Type B pancreatic cell (in vitro differentiated cells): ENCODE results near the gene CDRT4. TPM values are rescaled to one million over a fixed set of nuclear protein-coding genes. Genes with fewer than 3 reads are reported as not detected.

Source experiments
- DNase-seq: peaks from one replicate; pipeline ENCODE4 v3.0.0; 2021; ENCODE audit warnings: mixed read lengths; ENCODE audit not compliant: unreplicated experiment; ENCODE audit errors: extremely low spot score
- H3K27ac Mint-ChIP-seq: 2 replicates; pipeline ENCODE4 v1.8.0; 2021; ENCODE audit warnings: mild to moderate bottlenecking, mixed read lengths
- H3K27me3 Mint-ChIP-seq: 2 replicates; pipeline ENCODE4 v1.8.0; 2021; ENCODE audit warnings: mixed read lengths
- H3K36me3 Mint-ChIP-seq: 2 replicates; pipeline ENCODE4 v1.8.0; 2021; ENCODE audit warnings: mixed read lengths
- H3K4me1 Mint-ChIP-seq: one replicate; pipeline ENCODE4 v1.8.0; 2021; ENCODE audit warnings: mixed read lengths; ENCODE audit not compliant: unreplicated experiment
- H3K4me3 Mint-ChIP-seq: 2 replicates; pipeline ENCODE4 v1.8.0; 2021; ENCODE audit warnings: mild to moderate bottlenecking, mixed read lengths
- H3K9me3 Mint-ChIP-seq: 2 replicates; pipeline ENCODE4 v1.8.0; 2021; ENCODE audit warnings: mixed read lengths
- total RNA-seq: library from RNA; stranded (reverse); gene quantifications from 2 replicates; pipeline ENCODE4 v1.2.1, GENCODE V29; 2021; ENCODE audit warnings: low replicate concordance
- TF ChIP-seq, protein P1 (sequence below): fragments of 200-600 bp; sonication (generic); conservative IDR thresholded peaks from 2 replicates; pipeline ENCODE4 v1.5.0; 2021; ENCODE audit warnings: antibody characterized with exemption, mild to moderate bottlenecking

CDRT4 gene
- total RNA-seq, 1 donor from 2014 or later = 12.9 TPM

- Mint-ChIP-seq H3K9me3 (no peaks in the 10 kb centered on the region), H3K36me3 (peaks cover 34% of the 10 kb centered on the region), H3K4me1 (peaks cover 15% of the 10 kb centered on the region), H3K27me3 (no peaks in the 10 kb centered on the region), H3K27ac (no peak overlapping the region), H3K4me3 (no peak overlapping the region)
- no peak for DNase-seq
- TF ChIP-seq, protein P1, sequence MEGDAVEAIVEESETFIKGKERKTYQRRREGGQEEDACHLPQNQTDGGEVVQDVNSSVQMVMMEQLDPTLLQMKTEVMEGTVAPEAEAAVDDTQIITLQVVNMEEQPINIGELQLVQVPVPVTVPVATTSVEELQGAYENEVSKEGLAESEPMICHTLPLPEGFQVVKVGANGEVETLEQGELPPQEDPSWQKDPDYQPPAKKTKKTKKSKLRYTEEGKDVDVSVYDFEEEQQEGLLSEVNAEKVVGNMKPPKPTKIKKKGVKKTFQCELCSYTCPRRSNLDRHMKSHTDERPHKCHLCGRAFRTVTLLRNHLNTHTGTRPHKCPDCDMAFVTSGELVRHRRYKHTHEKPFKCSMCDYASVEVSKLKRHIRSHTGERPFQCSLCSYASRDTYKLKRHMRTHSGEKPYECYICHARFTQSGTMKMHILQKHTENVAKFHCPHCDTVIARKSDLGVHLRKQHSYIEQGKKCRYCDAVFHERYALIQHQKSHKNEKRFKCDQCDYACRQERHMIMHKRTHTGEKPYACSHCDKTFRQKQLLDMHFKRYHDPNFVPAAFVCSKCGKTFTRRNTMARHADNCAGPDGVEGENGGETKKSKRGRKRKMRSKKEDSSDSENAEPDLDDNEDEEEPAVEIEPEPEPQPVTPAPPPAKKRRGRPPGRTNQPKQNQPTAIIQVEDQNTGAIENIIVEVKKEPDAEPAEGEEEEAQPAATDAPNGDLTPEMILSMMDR = no peak
Observed at GRCh38 chr17:15456496-15456895, 10.9 kb downstream of the CDRT4 start.

DNA sequence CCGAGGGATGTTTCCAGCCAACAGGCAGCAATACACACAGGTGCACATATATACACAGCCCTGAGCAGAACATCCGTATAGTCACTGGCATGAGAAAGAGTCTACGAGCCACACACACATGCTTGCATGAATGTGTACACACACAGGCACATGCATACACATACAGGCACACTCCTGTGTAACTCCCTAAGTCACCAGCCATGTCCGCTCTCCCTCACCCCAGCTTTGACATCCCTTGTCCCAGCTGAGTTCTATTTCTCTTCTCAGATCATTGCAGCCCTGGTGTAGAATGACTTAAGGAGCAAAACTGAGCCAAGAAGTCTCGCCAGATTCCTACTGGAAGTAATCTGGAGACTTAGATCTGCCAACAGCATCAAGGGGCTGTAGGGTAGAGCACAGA is 13.1 kb downstream of the CDRT4 start:
- H3K4me3 Mint-ChIP-seq = no peak overlapping the region
- H3K27me3 Mint-ChIP-seq = no peaks in the 10 kb centered on the region
- H3K36me3 Mint-ChIP-seq = peaks cover 24% of the 10 kb centered on the region
- no peak for DNase-seq
- H3K4me1 Mint-ChIP-seq = peaks cover 15% of the 10 kb centered on the region
- H3K9me3 Mint-ChIP-seq = no peaks in the 10 kb centered on the region
- no peak overlapping the region for H3K27ac Mint-ChIP-seq
- TF ChIP-seq, protein P1 = no peak

DNA sequence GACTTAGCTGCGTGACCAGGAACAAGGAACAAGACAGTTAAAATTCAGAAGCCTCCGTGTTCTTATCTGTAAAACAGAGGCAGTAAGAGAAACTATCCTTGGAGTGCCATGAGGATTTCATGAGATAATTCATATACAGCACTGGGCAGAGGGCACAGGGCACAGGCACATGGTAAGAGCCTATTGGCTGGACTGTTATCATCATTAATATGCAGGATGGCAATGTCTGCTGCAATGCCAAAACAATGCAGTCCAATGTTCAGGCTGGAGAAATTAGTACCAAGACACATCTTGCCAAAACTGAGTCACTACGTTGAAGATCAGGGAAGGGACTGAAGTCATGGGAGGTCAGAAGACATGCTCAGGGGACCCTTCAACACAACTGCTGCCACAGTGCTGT is 13.6 kb downstream of the CDRT4 start:
- DNase-seq = no peak
- no peak overlapping the region for H3K4me3 Mint-ChIP-seq
- H3K4me1 Mint-ChIP-seq = peaks cover 18% of the 10 kb centered on the region
- H3K36me3 Mint-ChIP-seq = peaks cover 27% of the 10 kb centered on the region
- TF ChIP-seq, protein P1 = no peak
- H3K27me3 Mint-ChIP-seq = no peaks in the 10 kb centered on the region
- H3K27ac Mint-ChIP-seq = no peak overlapping the region
- no peaks in the 10 kb centered on the region for H3K9me3 Mint-ChIP-seq

DNA sequence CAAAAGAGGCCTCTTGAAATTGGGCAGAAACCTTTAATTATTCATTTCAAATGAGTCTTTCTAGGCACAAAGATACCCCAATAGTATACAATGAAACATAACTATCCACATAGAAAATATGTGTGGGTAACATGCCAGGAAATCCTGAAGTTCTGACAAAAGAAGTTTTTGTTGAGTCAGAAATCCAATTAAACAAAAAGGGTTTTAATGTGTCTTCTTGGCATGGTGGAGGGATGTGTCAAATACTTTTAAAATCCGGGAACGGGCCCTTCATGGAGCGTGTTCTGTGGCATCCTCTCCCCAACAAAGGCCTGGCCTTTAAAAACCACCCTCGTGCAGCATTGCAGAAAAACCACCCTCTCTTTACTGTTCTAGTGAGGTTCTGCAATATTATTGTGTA is 14.2 kb downstream of the CDRT4 start:
- Mint-ChIP-seq H3K4me3 (no peak overlapping the region), H3K27ac (no peak overlapping the region), H3K36me3 (peaks cover 29% of the 10 kb centered on the region), H3K27me3 (no peaks in the 10 kb centered on the region), H3K9me3 (no peaks in the 10 kb centered on the region), H3K4me1 (peaks cover 22% of the 10 kb centered on the region)
- TF ChIP-seq, protein P1 = no peak
- DNase-seq = no peak

GRCh38 chr17:15452746-15453145 is 14.7 kb downstream of the CDRT4 start:
- TF ChIP-seq, protein P1 = no peak
- Mint-ChIP-seq H3K4me3 (no peak overlapping the region), H3K4me1 (peaks cover 23% of the 10 kb centered on the region), H3K36me3 (peaks cover 30% of the 10 kb centered on the region), H3K27ac (no peak overlapping the region), H3K27me3 (no peaks in the 10 kb centered on the region), H3K9me3 (no peaks in the 10 kb centered on the region)
- no peak for DNase-seq

- Mint-ChIP-seq H3K27me3 (no peaks in the 10 kb centered on the region), H3K36me3 (peaks cover 30% of the 10 kb centered on the region), H3K4me3 (no peak overlapping the region), H3K4me1 (peaks cover 16% of the 10 kb centered on the region), H3K27ac (no peak overlapping the region), H3K9me3 (no peaks in the 10 kb centered on the region)
- no peak for DNase-seq
- TF ChIP-seq, protein P1 = no peak
Observed at GRCh38 chr17:15451680-15452079, 15.7 kb downstream of the CDRT4 start.
